WTC11 (cell line): ENCODE measurements around the gene GGCX. TPM values are rescaled to one million over a fixed set of nuclear protein-coding genes. Genes with fewer than 3 reads are reported as not detected.

Experiments used
- ATAC-seq: fragments of 200-7000 bp; cut with Tn5 transposase; 2 replicates; pipeline ENCODE4 v1.10.0; 2021; ENCODE audit warnings: mild to moderate bottlenecking, moderate library complexity
- CTCF ChIA-PET: fragments of 300-600 bp; sonication (Branson Sonifier 250); formaldehyde crosslinking; loops from one replicate; lab custom pipeline; 2021; ENCODE audit warnings: antibody characterized with exemption; lab: Charles Lee
- POLR2A ChIA-PET: fragments of 350-600 bp; sonication (Branson Sonifier 250); formaldehyde crosslinking; loops from one replicate; lab custom pipeline; 2021; ENCODE audit warnings: antibody characterized with exemption; lab: Charles Lee
- DNase-seq: peaks from one replicate; pipeline ENCODE4 v3.0.0; 2021; ENCODE audit warnings: low spot score
- H3K27ac Mint-ChIP-seq: 2 replicates; pipeline ENCODE4 v1.8.0; 2021; ENCODE audit warnings: mixed read lengths
- H3K27me3 Mint-ChIP-seq: 2 replicates; pipeline ENCODE4 v1.8.0; 2021; ENCODE audit warnings: low read depth, mild to moderate bottlenecking, moderate library complexity, mixed read lengths
- H3K36me3 Mint-ChIP-seq: 2 replicates; pipeline ENCODE4 v1.8.0; 2021; ENCODE audit warnings: mixed read lengths
- H3K4me1 Mint-ChIP-seq: 2 replicates; pipeline ENCODE4 v1.8.0; 2022; ENCODE audit warnings: mixed read lengths
- H3K4me3 Mint-ChIP-seq: 2 replicates; pipeline ENCODE4 v1.8.0; 2021; ENCODE audit warnings: mild to moderate bottlenecking, moderate library complexity, mixed read lengths
- H3K9me3 Mint-ChIP-seq: 2 replicates; pipeline ENCODE4 v1.8.0; 2021; ENCODE audit warnings: mixed read lengths
- ATF1 ChIP-seq: sonication (generic); formaldehyde crosslinking; IDR thresholded peaks from 2 replicates; pipeline ENCODE4 v1.8.1; 2023; ENCODE audit warnings: mild to moderate bottlenecking, moderate library complexity, missing genetic modification reagents
- EMX1 ChIP-seq: fragments of 250-450 bp; sonication (Bioruptor Pico); IDR thresholded peaks from 2 replicates; pipeline ENCODE4 v1.8.0; 2021; ENCODE audit warnings: mild to moderate bottlenecking
- ERG ChIP-seq: fragments of 250-450 bp; sonication (Bioruptor Pico); IDR thresholded peaks from 2 replicates; pipeline ENCODE4 v1.8.0; 2021; ENCODE audit warnings: mild to moderate bottlenecking
- FOXJ3 ChIP-seq: sonication (generic); formaldehyde crosslinking; IDR thresholded peaks from 2 replicates; pipeline ENCODE4 v1.9.0; 2021; ENCODE audit warnings: missing genetic modification reagents, mild to moderate bottlenecking, borderline replicate concordance
- FOXP1 ChIP-seq: sonication (generic); formaldehyde crosslinking; IDR thresholded peaks from 2 replicates; pipeline ENCODE4 v1.8.0; 2022; ENCODE audit warnings: missing genetic modification reagents, mild to moderate bottlenecking, moderate library complexity, borderline replicate concordance
- FOXP4 ChIP-seq: sonication (generic); formaldehyde crosslinking; IDR thresholded peaks from 2 replicates; pipeline ENCODE4 v1.8.0; 2022; ENCODE audit warnings: mild to moderate bottlenecking, missing genetic modification reagents
- GABPB1 ChIP-seq: sonication (generic); formaldehyde crosslinking; IDR thresholded peaks from 2 replicates; pipeline ENCODE4 v1.8.1; 2023; ENCODE audit warnings: mild to moderate bottlenecking, missing genetic modification reagents
- HMGXB4 ChIP-seq: sonication (generic); formaldehyde crosslinking; IDR thresholded peaks from 2 replicates; pipeline ENCODE4 v1.8.1; 2023; ENCODE audit warnings: mild to moderate bottlenecking, moderate library complexity, missing genetic modification reagents
- PREB ChIP-seq: sonication (generic); formaldehyde crosslinking; IDR thresholded peaks from 2 replicates; pipeline ENCODE4 v1.8.1; 2022; ENCODE audit warnings: mild to moderate bottlenecking, missing genetic modification reagents, moderate library complexity, borderline replicate concordance
- SMAD4 ChIP-seq: sonication (generic); formaldehyde crosslinking; IDR thresholded peaks from 2 replicates; pipeline ENCODE4 v1.8.0; 2022; ENCODE audit warnings: mild to moderate bottlenecking, missing genetic modification reagents
- SP1 ChIP-seq: sonication (generic); formaldehyde crosslinking; conservative IDR thresholded peaks from 2 replicates; pipeline ENCODE4 v1.8.1; 2022; ENCODE audit warnings: missing genetic modification reagents
- STAT6 ChIP-seq: sonication (generic); formaldehyde crosslinking; conservative IDR thresholded peaks from 2 replicates; pipeline ENCODE4 v1.8.1; 2023; ENCODE audit warnings: mild to moderate bottlenecking, low read depth, missing genetic modification reagents, moderate library complexity
- ZNF121 ChIP-seq: sonication (generic); formaldehyde crosslinking; IDR thresholded peaks from 2 replicates; pipeline ENCODE4 v1.8.0; 2023; ENCODE audit warnings: missing genetic modification reagents
- ZNF396 ChIP-seq: fragments of 250-450 bp; sonication (Bioruptor Pico); IDR thresholded peaks from 2 replicates; pipeline ENCODE4 v1.8.0; 2021; ENCODE audit warnings: mild to moderate bottlenecking, moderate library complexity, borderline replicate concordance
- ZNF425 ChIP-seq: fragments of 250-450 bp; sonication (Bioruptor Pico); conservative IDR thresholded peaks from 2 replicates; pipeline ENCODE4 v1.9.0; 2021; ENCODE audit warnings: mild to moderate bottlenecking
- total RNA-seq: library from RNA; stranded (reverse); gene quantifications from 3 replicates; pipeline ENCODE4 v1.2.3, GENCODE V29; 2021

GGCX gene
- total RNA-seq, 1 experiment from 2014 or later = 40.9 TPM

- POLR2A ChIA-PET = interaction anchor here (1.3 kb wide), 1 partner anchor 10 kb away, joined by 5 read pairs; the partner anchor contains the start of gene RNF181
- H3K4me1 Mint-ChIP-seq = peaks cover 14% of the 10 kb centered on the region
- DNase-seq (no peak), ATAC-seq (peak; percentile 9)
- H3K9me3 Mint-ChIP-seq = no peaks in the 10 kb centered on the region
- H3K4me3 Mint-ChIP-seq = peak overlapping the region; percentile 59
- CTCF ChIA-PET = interaction anchor here (1.0 kb wide), 1 partner anchor 17 kb away, joined by 6 read pairs; no protein-coding TSS in a partner anchor
- 0 out of 2 replicates have a peak, but pooled peaks cover 3% of the 10 kb centered on the region for H3K36me3 Mint-ChIP-seq
- H3K27me3 Mint-ChIP-seq = peaks cover 42% of the 10 kb centered on the region
- H3K27ac Mint-ChIP-seq = no peak overlapping the region; the same call in 1 of the 2 replicates
- TF ChIP-seq EMX1 (no peak), PREB (CRISPR knock-in tag) (peak; percentile 20; the same call in 1 of the 2 replicates), GABPB1 (CRISPR knock-in tag) (peak; percentile 84)
These were observed 23.8 kb upstream of the GGCX start for GRCh38 chr2:85584857-85585780.

GRCh38 chr2:85584354-85584856 lies 23.1 kb upstream of the GGCX start, which contains the start of gene VAMP5:
TSS of gene VAMP5 (plus strand) at chr2:85584431. CDS start at chr2:85584491, 60 bp downstream.
- ChIA-PET CTCF (no interaction called here), POLR2A (interaction anchor here (1.3 kb wide), 1 partner anchor 11 kb away, joined by 5 read pairs; the partner anchor contains the start of gene RNF181)
- Mint-ChIP-seq H3K4me3 (peak within 1 kb of the TSS; percentile 65), H3K27ac (no peak within 1 kb of the TSS; the same call in 1 of the 2 replicates), H3K9me3 (no peaks in the 10 kb centered on the region), H3K36me3 (0 out of 2 replicates have a peak, but pooled peaks cover 3% of the 10 kb centered on the region), H3K4me1 (peaks cover 19% of the 10 kb centered on the region), H3K27me3 (peaks cover 40% of the 10 kb centered on the region)
- ATAC-seq (peak; percentile 75), DNase-seq (no peak)
- TF ChIP-seq GABPB1 (CRISPR knock-in tag) (peak; percentile 12; the same call in 1 of the 2 replicates), SMAD4 (CRISPR knock-in tag) (no peak), FOXP1 (CRISPR knock-in tag) (0 out of 2 replicates have a peak, but pooled peaks have one; percentile 35), SP1 (CRISPR knock-in tag) (0 out of 2 replicates have a peak, but pooled peaks have one; percentile 12)

GRCh38 chr2:85583667-85584353 lies 22.5 kb upstream of the GGCX start:
- H3K36me3 Mint-ChIP-seq = 0 out of 2 replicates have a peak, but pooled peaks cover 3% of the 10 kb centered on the region
- H3K9me3 Mint-ChIP-seq = no peaks in the 10 kb centered on the region
- H3K27me3 Mint-ChIP-seq = peaks cover 40% of the 10 kb centered on the region
- H3K4me1 Mint-ChIP-seq = peaks cover 25% of the 10 kb centered on the region
- ChIA-PET POLR2A (no interaction called here), CTCF (no interaction called here)
- no peak for ATAC-seq
- H3K27ac Mint-ChIP-seq = no peak overlapping the region
- peak overlapping the region; percentile 65 for H3K4me3 Mint-ChIP-seq
- no peak for DNase-seq
- no peak for TF ChIP-seq HMGXB4 (CRISPR knock-in tag)
- TF ChIP-seq ERG (CRISPR knock-in tag) = no peak
- no peak for TF ChIP-seq ZNF396 (CRISPR knock-in tag)
- no peak for TF ChIP-seq ZNF121 (CRISPR knock-in tag)
- TF ChIP-seq GABPB1 (CRISPR knock-in tag) = no peak; the same call in 1 of the 2 replicates
- TF ChIP-seq FOXP4 (CRISPR knock-in tag) = no peak
- no peak for TF ChIP-seq STAT6 (CRISPR knock-in tag)
- no peak for TF ChIP-seq ATF1
- no peak for TF ChIP-seq SMAD4 (CRISPR knock-in tag)
- no peak for TF ChIP-seq FOXJ3 (CRISPR knock-in tag)
- no peak for TF ChIP-seq ZNF425 (CRISPR knock-in tag)
